Activated naive CD8-positive, alpha-beta T cell treated with anti-CD3 and anti-CD28 coated beads, Interleukin-2, amount 10 ng/mL, durations not matched to agents 7 days and 5 days (primary cell): ENCODE results near the gene TUBG2. TPM values are rescaled to one million over a fixed set of nuclear protein-coding genes. Genes with fewer than 3 reads are reported as not detected.
A peak's percentile ranks its signal among the peaks of the same experiment; 100 is the strongest.

ENCODE experiments used
- ATAC-seq: fragments of 150-1000 bp; cut with Tn5 transposase; one replicate; pipeline ENCODE4 v1.10.0; 2021; ENCODE audit warnings: low read depth, moderate library complexity
- POLR2A ChIA-PET: fragments of 350-600 bp; sonication (Branson Sonifier 250); formaldehyde crosslinking; loops from one replicate; lab custom pipeline; 2021; ENCODE audit warnings: antibody characterized with exemption; lab: Charles Lee
- DNase-seq: peaks from one replicate; pipeline ENCODE4 v3.0.0; 2021
- H3K27ac Mint-ChIP-seq: one replicate; pipeline ENCODE4 v1.8.0; 2022; ENCODE audit warnings: mild to moderate bottlenecking, mixed read lengths
- H3K27me3 Mint-ChIP-seq: one replicate; pipeline ENCODE4 v1.8.0; 2022; ENCODE audit warnings: mild to moderate bottlenecking, moderate library complexity, mixed read lengths
- H3K36me3 Mint-ChIP-seq: one replicate; pipeline ENCODE4 v1.8.0; 2021; ENCODE audit warnings: mild to moderate bottlenecking, mixed read lengths
- H3K4me1 Mint-ChIP-seq: one replicate; pipeline ENCODE4 v1.8.0; 2021; ENCODE audit warnings: mixed read lengths
- H3K4me3 Mint-ChIP-seq: one replicate; pipeline ENCODE4 v1.8.0; 2022; ENCODE audit warnings: mild to moderate bottlenecking, moderate library complexity, mixed read lengths
- H3K9me3 Mint-ChIP-seq: one replicate; pipeline ENCODE4 v1.8.0; 2021; ENCODE audit warnings: mixed read lengths
- microRNA-seq: library from miRNA; unstranded; fragments of <30 nt; microRNA quantifications from one replicate; pipeline ENCODE4 v1.2.0, GENCODE V29; 2022
- total RNA-seq, 2 experiments: library from RNA; stranded (reverse); gene quantifications; one replicate each; pipeline ENCODE4 v1.2.3, GENCODE V29; 2021

The TUBG2 gene
- total RNA-seq, 2 experiments from 2014 or later: 17.0 to 19.2 TPM

DNA sequence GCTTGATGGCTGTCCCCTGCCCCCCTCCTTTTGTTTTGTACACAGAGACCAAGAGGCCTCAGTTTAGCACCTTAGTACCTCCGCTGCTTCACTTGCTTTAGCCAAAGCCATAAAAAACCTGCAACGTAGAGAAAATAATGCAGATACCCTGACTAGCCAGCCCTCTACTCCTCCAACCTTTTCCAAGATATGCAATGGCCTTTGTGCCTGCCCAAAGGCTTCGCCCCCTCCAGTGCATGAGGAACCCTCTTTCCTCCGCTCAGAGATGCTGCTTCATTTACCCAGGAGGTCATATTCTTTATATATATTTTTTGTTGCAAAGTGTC lies 40.3 kb downstream of the TUBG2 start:
- DNase-seq (no peak), ATAC-seq (no peak)
- H3K27ac Mint-ChIP-seq: no peak overlapping the region
- H3K27me3 Mint-ChIP-seq: no peaks in the 10 kb centered on the region
- POLR2A ChIA-PET: interaction anchor here (1.0 kb wide), 1 partner anchor 16 kb away, joined by 3 read pairs; no protein-coding TSS in a partner anchor
- H3K4me3 Mint-ChIP-seq: no peak overlapping the region
- no peaks in the 10 kb centered on the region for H3K9me3 Mint-ChIP-seq
- H3K4me1 Mint-ChIP-seq: peaks cover under 1% of the 10 kb centered on the region
- H3K36me3 Mint-ChIP-seq: peaks cover 22% of the 10 kb centered on the region

DNA sequence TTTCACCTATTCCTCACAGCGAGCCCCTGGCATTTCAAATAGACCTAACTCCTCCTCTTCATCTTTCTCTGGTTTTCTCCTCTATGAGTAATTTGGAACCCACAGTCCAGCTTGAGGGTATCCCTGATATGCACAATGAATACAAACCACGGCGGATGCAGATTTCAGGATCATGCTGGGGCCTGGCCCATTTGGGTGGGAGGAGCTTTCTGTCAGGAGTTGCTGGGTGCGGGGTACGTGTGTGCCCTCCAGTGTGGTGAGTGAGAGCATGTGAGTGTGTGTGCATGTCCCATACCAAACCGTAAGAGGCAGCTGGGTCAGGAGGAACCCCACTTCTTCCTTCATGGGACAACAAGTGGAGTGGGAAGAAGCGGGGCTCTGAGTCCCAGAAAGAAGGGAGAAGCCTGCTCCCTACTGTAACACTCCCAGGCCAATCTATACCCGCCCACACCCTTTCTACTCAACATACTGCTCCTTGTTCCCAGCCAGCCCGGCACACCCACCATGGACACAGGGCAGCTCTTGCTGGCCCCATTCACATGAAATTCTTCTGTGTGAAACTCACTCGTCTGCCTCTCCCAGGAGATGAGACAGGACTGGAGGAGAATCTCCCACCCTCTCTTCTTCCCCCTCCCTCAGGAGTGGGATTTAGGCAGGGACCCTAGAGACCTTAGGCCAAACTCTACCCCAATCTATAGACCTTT lies 41.7 kb downstream of the TUBG2 start:
- no peak overlapping the region for H3K4me3 Mint-ChIP-seq
- ATAC-seq (no peak), DNase-seq (no peak)
- no peak overlapping the region for H3K27ac Mint-ChIP-seq
- no peaks in the 10 kb centered on the region for H3K27me3 Mint-ChIP-seq
- H3K9me3 Mint-ChIP-seq: no peaks in the 10 kb centered on the region
- POLR2A ChIA-PET: no interaction called here
- peaks cover 8% of the 10 kb centered on the region for H3K4me1 Mint-ChIP-seq
- H3K36me3 Mint-ChIP-seq: peaks cover 30% of the 10 kb centered on the region

DNA sequence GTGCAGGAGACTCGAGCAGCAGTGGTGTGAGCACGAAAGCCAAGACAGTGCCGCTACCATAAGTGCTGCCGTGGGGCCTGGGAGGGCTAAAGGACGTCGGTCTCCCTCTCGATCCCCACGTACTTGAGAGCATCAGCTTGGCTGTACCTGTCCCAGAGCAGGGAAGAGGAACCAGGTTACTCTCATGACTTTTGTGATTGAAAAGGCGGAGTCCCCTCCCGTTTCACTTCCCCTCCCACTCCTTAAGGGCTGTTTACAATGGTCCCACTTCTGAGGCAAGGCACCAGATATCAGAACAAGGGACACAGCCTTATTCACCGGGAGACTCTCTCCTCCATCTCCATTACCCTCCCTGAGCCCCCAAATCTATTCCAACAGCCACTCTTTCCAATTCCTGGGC lies 43.4 kb downstream of the TUBG2 start:
- no peak overlapping the region for H3K27ac Mint-ChIP-seq
- H3K36me3 Mint-ChIP-seq: peaks cover 40% of the 10 kb centered on the region
- no peaks in the 10 kb centered on the region for H3K9me3 Mint-ChIP-seq
- ATAC-seq (no peak), DNase-seq (no peak)
- peaks cover 13% of the 10 kb centered on the region for H3K4me1 Mint-ChIP-seq
- POLR2A ChIA-PET: no interaction called here
- no peaks in the 10 kb centered on the region for H3K27me3 Mint-ChIP-seq
- no peak overlapping the region for H3K4me3 Mint-ChIP-seq

GRCh38 chr17:42704490-42704836 lies 45.4 kb downstream of the TUBG2 start:
- DNase-seq (no peak), ATAC-seq (no peak)
- no peaks in the 10 kb centered on the region for H3K9me3 Mint-ChIP-seq
- H3K27ac Mint-ChIP-seq: no peak overlapping the region
- peaks cover 17% of the 10 kb centered on the region for H3K4me1 Mint-ChIP-seq
- POLR2A ChIA-PET: no interaction called here
- H3K27me3 Mint-ChIP-seq: no peaks in the 10 kb centered on the region
- peaks cover 47% of the 10 kb centered on the region for H3K36me3 Mint-ChIP-seq
- peak overlapping the region; percentile 1 for H3K4me3 Mint-ChIP-seq

DNA sequence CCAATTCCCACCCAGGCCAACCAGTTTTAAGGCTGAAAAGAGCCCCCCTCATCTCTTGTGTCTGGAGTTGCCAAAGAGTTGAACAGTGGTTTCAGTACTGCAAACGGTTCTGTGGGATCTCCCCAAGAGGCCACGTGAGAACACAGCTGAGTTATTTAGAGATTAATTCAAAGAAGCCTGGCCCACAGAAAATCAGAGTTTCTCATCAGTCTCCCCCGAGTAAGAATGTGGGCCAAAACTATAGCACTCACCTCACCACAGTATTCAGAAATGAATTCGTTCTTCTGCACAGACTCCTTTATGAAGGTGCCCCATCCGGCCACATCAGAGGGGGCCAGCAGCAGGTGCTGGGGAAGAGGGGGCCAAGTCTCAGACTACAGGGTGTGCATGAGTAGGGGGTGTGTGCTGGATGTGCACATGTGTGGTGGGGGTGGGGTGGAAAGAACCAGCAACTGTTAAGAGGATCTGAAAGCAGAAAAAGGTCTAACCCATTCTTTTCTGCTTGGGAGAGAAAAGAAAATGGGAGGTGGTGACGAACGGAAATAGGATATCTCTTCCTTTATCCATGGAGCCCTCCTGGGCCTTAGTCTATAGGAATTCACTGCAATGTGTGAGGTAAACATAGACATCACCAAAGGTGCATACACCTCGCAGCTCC lies 45.9 kb downstream of the TUBG2 start:
- POLR2A ChIA-PET: no interaction called here
- H3K4me1 Mint-ChIP-seq: peaks cover 17% of the 10 kb centered on the region
- DNase-seq (no peak), ATAC-seq (peak; percentile 62)
- no peaks in the 10 kb centered on the region for H3K9me3 Mint-ChIP-seq
- peaks cover 52% of the 10 kb centered on the region for H3K36me3 Mint-ChIP-seq
- no peak overlapping the region for H3K27ac Mint-ChIP-seq
- H3K27me3 Mint-ChIP-seq: no peaks in the 10 kb centered on the region
- no peak overlapping the region for H3K4me3 Mint-ChIP-seq

GRCh38 chr17:42706732-42707131 lies 47.6 kb downstream of the TUBG2 start:
- H3K27me3 Mint-ChIP-seq: no peaks in the 10 kb centered on the region
- H3K27ac Mint-ChIP-seq: no peak overlapping the region
- DNase-seq (no peak), ATAC-seq (peak; percentile 30)
- H3K4me1 Mint-ChIP-seq: peaks cover 17% of the 10 kb centered on the region
- no peak overlapping the region for H3K4me3 Mint-ChIP-seq
- peaks cover 52% of the 10 kb centered on the region for H3K36me3 Mint-ChIP-seq
- POLR2A ChIA-PET: no interaction called here
- no peaks in the 10 kb centered on the region for H3K9me3 Mint-ChIP-seq

GRCh38 chr17:42708588-42708987 lies 49.5 kb downstream of the TUBG2 start:
- no peak for DNase-seq
- ATAC-seq: no peak
- Mint-ChIP-seq H3K9me3 (no peaks in the 10 kb centered on the region), H3K27ac (no peak overlapping the region), H3K4me3 (no peak overlapping the region), H3K27me3 (no peaks in the 10 kb centered on the region), H3K36me3 (peaks cover 49% of the 10 kb centered on the region), H3K4me1 (peaks cover 17% of the 10 kb centered on the region)
- POLR2A ChIA-PET: no interaction called here

- Mint-ChIP-seq H3K9me3 (no peaks in the 10 kb centered on the region), H3K27ac (no peak overlapping the region), H3K4me3 (no peak overlapping the region), H3K27me3 (no peaks in the 10 kb centered on the region), H3K4me1 (peaks cover 14% of the 10 kb centered on the region), H3K36me3 (peaks cover 41% of the 10 kb centered on the region)
- DNase-seq (no peak), ATAC-seq (no peak)
- POLR2A ChIA-PET: interaction anchor here (0.7 kb wide), 1 partner anchor 102 kb away, joined by 3 read pairs; no protein-coding TSS in a partner anchor
Measured at GRCh38 chr17:42709561-42709960, 50.5 kb downstream of the TUBG2 start.

Small RNA genes within 50 kb of the gene (microRNA-seq; reads per million reads assigned to microRNA genes)
- gene MIR6780A: not detected

Other genes starting within 250 kb of the TUBG2 start
- 1 to 10 TPM; 5.1 to 5.3 TPM for gene CAVIN1, start 236.0 kb upstream of the TUBG2 start, total RNA-seq
- gene ATP6V0A1, start 200.4 kb upstream of the TUBG2 start, total RNA-seq: 1 to 10 TPM; 8.1 TPM
- gene NAGLU, start 123.0 kb upstream of the TUBG2 start, total RNA-seq: 10 to 100 TPM; 22.9 to 23.9 TPM
- 1 to 10 TPM; 1.2 TPM for gene HSD17B1, start 106.4 kb upstream of the TUBG2 start, total RNA-seq
- 10 to 100 TPM; 83.3 to 98.1 TPM for gene COASY, start 97.1 kb upstream of the TUBG2 start, total RNA-seq
- gene MLX, start 92.2 kb upstream of the TUBG2 start, total RNA-seq: 10 to 100 TPM; 62.9 to 64.9 TPM
- 10 to 100 TPM; 15.9 to 16.9 TPM for gene PSMC3IP, start 81.6 kb upstream of the TUBG2 start, total RNA-seq
- gene RETREG3, start 49.9 kb upstream of the TUBG2 start, total RNA-seq: 10 to 100 TPM; 82.2 to 82.3 TPM
- gene TUBG1, start 49.6 kb upstream of the TUBG2 start, total RNA-seq: 10 to 100 TPM; 55.6 to 57.6 TPM
- 1 to 10 TPM in 1 of 2 experiments, under 1 TPM in 1; 0.94 to 1.8 TPM for gene PLEKHH3, start 17.7 kb downstream of the TUBG2 start, total RNA-seq
- under 1 TPM; 0.33 to 0.57 TPM for gene CCR10, start 22.6 kb downstream of the TUBG2 start, total RNA-seq
- 1 to 10 TPM; 3.6 to 4.6 TPM for gene CNTNAP1, start 23.2 kb downstream of the TUBG2 start, total RNA-seq
- 10 to 100 TPM; 83.1 to 98.4 TPM for gene EZH1, start 85.8 kb downstream of the TUBG2 start, total RNA-seq
- not detected for gene RAMP2, start 101.9 kb downstream of the TUBG2 start, total RNA-seq
- 10 to 100 TPM; 61.0 to 63.5 TPM for gene VPS25, start 114.2 kb downstream of the TUBG2 start, total RNA-seq
- gene WNK4, start 121.3 kb downstream of the TUBG2 start, total RNA-seq: under 1 TPM; 0.43 to 0.78 TPM
- 10 to 100 TPM; 37.0 to 38.5 TPM for gene COA3, start 139.4 kb downstream of the TUBG2 start, total RNA-seq
- gene CNTD1, start 139.6 kb downstream of the TUBG2 start, total RNA-seq: under 1 TPM in 1 of 2 experiments, not detected in 1; 0.45 TPM
- gene BECN1, start 165.0 kb downstream of the TUBG2 start, total RNA-seq: 10 to 100 TPM; 94.5 to 95.9 TPM
- 10 to 100 TPM; 85.0 to 96.6 TPM for gene PSME3, start 174.1 kb downstream of the TUBG2 start, total RNA-seq
- gene AOC2, start 185.3 kb downstream of the TUBG2 start, total RNA-seq: 1 to 10 TPM; 2.5 to 2.7 TPM
- gene AOC3, start 191.9 kb downstream of the TUBG2 start, total RNA-seq: under 1 TPM; 0.74 to 0.86 TPM
- not detected for gene G6PC1, start 241.5 kb downstream of the TUBG2 start, total RNA-seq